ENCODE measurements around the gene ERBIN.
"Not testable (repeated sequence)": the region's sequence is repeated elsewhere in the genome, so short reads cannot be mapped to it uniquely, and the experiment has no call there.

ERBIN gene

DNA sequence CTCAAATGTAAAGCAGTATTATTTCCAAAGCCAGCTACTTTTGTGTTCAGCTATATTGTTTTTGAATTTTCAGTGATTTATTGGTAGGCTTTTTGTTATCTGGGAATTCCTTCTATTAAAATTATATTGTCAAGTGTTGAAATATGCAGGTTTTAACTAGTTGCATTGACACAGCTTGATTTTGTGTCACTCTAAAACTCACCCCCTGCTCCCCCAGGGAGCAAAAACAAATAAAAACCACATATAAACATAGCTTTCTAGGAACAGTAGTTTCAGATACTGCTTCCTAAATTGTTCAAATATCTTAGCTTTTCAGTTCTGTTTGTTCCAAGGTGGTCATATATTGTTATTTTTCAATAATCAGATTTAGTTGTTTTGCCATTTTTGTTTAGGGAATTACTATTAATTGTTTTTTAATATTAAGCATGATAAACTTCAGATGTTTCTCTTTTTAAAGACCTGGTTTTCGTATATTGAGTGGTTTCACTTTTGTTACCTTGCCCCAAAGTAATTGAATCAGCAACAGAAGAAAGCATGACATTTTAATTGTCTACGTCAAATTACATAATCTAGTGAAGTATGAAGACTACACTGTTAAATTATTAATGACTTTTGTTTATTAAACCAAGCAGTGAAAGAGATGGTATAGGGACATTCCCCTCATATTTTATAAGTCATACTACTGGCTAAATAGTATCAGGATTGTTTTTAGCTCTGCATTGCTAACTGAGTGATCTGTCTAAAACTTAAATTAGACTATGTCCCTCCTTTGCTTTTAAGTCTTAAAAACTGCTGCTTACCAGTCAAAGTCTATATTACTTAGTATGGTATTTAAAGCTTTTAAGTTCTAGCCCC, 43.4 kb downstream of the ERBIN start:
- DNase-seq = no peak

DNA sequence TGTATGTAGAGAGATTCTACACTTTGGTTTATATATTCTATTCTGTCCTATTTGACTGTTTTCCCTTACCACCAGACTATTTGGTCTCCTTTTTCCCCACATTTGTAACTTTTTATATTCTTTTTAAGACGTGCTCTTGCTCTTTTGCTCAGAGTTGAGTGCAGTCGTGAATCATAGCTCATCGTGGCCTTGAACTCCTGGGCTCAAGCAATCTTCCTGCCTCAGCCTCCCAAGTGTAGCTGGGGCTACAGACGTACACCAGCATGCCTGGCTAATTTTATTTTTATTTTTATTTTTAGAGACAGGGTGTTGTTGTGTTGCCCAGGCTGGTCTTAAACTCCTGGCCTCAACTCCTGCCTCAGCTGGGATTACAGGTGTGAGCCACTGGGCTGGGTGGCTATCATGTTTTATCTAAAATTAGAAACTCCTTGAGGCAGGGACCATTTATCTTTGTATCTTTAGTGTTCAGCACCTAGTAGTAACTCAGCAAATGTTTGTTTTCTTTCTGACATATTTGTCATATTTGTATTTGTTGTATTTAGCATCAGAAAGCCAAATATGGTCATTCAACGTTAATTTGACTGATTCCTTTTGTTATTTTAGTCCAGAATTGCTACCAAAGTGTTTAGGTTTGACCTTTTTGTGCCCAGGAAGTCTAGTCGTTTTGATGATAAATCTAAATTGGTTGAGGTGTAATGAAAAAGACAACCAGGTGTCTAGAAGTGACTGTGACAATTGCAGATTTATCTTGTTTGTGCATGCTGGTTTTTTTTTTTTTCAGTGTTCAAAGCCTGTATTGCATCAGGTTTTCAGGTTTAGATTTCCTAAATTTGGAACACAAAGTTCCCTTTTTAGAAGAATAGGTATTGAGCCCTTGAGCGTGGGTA, 44.3 kb downstream of the ERBIN start:
- no peak for DNase-seq

DNA sequence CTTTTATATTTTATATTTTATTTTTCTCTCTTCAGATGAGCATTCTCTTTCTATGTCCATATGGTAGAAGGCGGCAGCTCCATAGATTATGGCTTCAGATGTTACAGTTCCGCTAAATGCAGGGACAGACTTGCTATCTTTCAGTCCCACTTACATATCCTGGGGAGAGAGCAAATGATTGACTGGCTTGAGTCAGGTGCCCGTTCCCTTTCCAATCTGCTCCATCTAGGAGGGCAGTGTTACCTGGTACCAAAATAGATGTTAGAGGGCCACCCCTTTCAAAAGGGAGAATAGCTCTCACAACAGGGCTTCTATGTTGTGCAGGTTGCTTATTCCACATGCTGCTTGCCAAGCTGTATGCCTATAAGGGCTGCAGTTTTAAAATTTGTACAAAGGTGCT, 45.3 kb downstream of the ERBIN start:
- no peak for DNase-seq

DNA sequence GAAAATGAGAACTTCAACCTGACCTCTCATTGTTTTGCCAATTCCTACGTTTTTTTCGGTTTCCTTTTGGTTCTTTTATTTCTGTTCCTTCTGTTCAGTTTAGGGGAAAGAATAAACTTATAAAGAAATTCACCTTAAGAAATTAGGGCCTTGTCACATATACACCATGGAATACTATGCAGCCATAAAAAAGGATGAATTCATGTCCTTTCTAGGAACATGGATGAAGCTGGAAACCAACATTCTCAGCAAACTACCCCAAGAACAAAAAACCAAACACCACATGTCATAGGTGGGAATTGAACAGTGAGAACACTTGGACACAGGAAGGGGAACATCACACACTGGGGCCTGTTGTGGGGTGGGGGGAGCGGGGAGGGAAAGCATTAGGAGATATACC, 46.5 kb downstream of the ERBIN start:
- not testable (repeated sequence) for DNase-seq

DNA sequence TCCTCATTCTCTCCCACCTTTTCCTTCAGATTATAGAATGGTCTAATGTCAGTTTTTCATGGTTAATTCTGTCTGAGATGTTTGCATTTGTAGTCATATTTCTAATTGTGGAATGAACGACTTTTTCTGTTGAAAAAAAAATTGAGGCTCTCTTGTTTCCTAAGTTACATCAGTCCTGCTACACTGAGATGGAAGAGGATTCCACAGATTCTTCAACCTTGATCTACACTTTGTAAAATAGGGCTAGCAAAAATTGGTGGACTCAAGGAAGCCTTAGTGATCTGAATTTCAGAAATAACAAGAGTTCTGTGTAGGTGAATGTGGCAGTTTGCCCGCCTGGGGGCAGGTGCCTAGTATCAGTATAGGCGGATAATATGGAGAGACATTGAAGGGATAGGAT, 51.9 kb downstream of the ERBIN start:
- no peak for DNase-seq

DNA sequence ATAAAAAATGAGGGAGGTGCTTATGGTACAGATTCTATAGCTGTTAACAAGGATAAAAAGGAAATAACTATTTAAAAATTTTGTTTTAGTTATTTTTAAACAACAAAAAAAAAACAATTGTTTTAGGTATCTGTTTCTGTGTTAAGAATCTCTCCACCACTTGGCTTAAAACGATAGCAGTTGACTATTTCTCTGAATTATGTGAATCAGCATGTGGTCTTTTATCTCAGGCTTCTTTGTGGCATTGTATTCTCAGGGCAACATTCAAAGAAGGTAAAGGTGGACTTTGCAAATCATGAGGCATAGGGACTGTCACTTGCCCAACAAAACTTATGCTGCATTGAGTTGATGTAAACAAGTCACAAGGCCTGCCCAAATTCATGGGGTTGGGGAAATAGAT, 55.2 kb downstream of the ERBIN start:
- DNase-seq = no peak

DNA sequence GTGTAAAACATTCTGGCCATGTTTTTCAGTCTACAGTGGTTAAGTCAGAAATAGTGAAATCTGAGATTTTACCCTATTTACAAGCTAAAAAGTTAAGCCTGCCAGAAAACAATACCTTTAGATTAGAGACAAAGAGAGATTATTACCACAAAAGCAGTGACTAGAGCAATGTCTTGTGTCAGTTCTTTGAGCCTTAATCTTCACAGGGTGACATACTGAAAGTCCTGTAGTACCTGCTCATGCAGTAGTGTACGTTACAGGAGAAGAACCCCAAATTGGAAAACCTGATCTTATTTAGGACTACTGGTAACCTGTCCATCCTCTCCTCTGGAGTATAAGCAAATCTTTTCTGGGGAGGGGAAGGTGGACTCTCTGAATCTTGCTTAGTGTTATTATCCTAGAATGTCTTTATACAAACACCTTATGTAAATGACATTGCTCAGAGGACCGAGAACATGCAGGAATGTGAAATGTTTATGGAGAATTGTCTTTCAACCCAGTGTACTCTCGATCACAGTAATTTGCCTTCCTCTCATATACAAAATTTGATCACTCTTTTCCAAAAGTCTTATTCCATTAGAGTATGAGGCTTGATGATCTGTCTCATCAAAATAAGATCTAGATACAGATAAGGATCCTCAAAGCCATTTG, 55.7 kb downstream of the ERBIN start:
- DNase-seq = no peak

DNA sequence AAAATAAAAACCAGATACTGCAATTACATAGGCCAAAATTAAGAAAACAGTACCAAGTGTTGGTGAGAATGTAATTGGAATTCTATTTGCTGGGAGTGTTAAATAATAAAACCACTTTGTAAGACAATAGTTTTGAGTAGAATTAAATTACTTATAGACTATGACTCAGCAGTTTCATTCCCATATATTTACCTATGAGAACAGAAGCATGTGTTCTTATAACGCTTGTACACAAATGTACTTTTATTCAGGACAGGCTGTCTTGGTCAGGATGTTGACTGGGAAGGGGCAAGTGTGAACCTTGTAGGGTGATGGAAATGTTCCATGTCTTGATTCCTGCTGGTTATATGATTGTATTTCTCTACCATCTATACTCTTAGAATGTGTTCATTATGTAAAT, 56.3 kb downstream of the ERBIN start:
- DNase-seq = no peak

DNA sequence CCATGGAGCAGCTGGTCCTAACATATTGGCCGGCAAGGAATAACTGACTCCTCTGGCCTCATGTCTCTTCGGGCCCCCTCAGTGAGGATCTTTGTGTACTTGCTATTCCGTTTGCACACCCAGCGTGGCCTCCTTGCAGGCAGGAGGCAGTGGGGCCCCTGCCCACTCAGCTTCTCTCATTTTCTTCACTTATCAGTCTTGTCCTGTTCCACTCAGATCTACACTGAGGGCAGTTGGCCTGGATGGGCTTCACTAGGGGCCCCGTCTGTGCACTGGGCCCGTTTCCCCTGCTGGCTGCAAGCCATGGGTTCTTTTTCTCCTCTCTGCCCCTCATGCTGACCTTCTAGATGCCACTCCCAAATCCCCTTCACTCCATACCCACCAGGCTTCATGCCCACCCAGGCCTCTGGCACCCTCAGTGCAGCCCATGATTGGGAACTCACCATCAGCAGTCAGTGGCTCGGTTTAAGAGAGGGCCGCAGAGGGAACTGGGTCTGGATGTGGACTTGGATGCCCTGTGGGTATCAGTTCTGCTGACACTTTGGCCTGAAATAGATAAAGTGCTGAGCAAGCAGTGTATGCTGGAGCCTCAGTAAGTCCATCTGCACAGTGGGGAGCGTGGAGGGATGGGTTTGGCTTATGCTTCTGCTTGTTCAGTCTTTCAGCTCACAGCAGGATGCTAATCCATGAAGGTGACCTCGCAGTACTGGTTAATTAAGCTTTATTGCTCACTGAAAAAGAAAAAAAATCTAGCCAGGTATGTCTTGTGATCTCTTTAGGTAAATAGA, 57.9 kb downstream of the ERBIN start:
- DNase-seq = no peak

DNA sequence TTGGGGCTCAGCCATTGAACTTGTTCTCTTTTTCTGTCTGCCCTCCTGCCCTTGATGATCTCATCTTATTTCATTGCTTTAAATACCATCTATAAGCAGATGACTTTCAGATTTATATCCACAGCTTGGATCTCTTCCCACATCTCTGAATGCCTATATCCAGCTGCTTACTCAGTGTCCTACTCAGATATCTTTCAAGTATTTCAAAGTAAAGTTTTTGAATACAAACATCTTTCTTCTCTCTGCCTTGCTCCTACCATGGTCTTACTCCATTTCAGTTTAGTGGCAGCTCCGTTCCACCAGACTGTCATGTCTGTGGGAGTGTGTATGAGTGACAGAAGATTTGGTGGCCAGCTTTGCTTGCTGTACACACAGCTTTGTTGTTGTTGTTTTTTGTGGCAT, 59.7 kb downstream of the ERBIN start:
- DNase-seq = no peak

DNA sequence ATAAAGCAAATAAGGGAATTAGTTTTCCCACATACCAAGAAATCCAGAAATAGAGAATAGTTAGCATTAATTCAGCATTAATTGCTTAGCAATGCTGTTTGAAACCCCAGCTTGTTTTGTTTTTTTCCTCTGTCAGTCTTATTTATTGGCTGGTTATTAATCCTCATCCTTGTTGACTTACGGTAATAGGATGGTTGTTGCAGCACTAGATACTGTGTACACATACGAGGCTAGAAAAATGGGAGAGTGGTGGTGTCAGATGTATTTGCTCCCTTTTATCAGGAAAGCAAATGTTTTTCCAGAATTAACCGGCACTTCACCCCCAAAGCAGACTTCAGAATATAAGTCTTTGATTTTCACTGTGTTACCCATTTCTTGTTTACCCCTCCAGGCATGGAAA, 60.4 kb downstream of the ERBIN start:
- no peak for DNase-seq

DNA sequence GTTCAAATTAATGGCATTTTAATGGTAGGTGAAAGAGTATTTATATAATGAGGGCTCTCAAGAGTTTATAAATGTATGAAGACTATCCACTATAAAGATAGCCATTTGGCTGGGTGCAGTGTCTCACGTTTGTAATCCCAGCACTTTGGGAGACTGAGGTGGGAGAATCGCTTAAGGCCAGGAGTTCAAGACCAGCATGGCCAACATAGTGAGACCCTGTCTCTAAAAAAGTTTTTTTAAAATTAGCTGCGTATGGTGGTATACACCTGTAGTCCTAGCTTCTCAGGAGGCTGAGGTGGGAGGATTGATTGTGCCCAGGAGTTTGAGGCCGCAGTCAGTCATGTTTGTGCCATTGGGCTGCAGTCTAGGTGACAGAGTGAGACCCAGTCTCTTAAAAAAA, 61.6 kb downstream of the ERBIN start:
- no peak for DNase-seq

DNA sequence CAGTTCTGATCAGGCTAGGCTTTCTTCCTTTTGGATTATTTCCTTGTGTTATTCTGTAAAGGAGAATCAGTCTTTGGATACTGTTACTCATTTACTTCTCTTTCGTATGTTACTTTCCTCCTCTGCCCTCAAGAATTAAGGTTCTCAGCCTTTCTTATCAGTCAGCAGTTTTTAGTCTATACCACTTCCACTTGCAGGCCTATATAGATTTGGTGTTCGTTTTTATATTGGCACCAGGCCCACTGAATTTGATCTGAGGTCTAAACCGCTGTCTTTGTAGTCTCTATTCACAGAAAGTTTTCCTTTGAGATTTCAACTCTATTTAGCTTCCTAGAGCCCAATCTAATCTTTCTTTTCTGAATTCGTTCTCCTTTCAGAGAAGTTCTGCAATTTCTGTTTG, 62.8 kb downstream of the ERBIN start:
- no peak for DNase-seq

DNA sequence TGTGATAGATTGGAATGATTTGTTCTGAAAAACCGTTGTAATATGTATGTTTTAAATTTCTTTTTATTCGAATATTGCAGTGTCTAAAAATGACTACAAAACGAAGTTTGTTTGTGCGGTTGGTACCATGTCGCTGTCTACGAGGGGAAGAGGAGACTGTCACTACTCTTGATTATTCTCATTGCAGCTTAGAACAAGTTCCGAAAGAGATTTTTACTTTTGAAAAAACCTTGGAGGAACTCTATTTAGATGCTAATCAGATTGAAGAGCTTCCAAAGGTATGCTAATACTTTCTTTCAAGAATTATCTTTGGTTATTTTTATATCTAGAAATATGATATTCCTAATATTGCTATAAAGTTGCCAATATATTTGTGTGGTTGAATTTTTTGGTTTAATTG, 66.3 kb downstream of the ERBIN start:
- no peak for DNase-seq

DNA sequence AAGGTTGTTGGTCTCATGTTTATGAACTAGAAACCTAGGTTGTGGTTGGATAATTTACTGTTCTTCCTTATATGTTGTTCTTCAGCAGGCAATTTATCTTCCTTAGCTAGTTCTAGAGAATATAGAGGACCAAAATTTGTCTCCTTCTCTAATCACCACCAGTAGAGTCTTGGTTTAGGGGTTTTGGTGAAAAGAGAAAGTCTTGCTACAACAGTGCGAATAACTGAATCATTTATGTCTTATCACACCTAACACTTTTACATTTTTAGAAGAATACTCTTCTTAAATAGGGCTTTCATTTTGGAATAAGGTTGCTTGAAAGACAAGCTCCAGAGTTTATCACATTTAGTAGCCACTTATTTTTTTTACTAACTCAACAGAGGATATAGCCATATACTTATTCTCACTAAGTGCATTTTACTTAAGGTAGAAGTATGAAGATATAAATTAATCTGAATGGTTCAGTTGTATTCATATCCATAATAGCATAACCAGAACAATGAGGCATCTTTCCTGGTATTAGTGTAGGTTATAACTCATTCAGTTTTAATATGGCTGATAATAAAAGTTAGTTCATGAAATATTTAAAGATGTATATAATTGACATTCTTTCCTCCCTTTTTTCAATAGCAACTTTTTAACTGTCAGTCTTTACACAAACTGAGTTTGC, 67.9 kb downstream of the ERBIN start:
- DNase-seq = no peak

DNA sequence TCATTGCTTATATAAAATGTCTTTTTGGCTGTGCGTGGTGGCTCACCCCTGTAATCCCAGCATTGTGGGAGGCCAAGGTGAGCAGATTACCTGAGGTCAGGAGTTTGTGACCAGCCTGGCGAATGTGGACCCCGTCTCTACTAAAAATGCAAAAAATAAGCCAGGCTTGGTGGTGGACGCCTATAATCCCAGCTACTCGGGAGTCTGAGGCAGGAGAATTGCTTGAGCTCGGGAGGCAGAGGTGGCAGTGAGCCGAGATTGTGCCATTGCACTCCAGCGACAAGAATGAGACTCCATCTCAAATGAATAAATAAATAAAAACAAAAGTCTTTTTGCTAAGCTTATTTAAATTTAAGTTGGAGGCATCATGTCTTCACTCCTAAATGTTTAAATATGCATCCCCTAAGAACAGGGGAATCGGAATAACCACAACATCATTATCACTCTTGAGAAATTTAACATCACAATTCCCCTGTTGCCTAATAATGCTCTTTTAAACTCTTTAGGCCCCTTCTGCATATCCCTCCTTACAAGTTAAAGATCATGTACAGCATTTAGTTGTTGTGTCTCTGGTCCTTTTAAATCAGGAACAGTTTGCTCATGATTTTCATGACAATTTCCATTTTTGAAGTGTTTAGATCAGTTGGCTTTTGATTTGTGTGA, 72.8 kb downstream of the ERBIN start:
- DNase-seq = no peak

DNA sequence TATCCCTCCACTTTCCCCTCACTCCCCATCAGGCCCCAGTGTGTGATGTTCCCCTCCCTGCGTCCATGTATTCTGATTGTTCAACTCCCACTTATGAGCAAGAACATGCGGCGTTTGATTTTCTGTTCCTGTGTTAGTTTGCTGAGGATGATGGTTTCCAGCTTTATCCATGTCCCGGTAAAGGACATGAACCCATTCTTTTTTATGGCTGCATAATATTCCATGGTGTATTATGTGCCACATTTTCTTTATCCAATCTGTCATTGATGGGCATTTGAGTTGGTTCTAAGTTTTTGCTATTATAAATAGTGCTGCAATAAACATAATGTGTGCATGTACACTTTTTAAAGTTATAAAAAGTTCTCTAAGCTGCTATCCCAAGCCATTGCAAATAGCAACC, 75.6 kb downstream of the ERBIN start:
- DNase-seq = no peak

DNA sequence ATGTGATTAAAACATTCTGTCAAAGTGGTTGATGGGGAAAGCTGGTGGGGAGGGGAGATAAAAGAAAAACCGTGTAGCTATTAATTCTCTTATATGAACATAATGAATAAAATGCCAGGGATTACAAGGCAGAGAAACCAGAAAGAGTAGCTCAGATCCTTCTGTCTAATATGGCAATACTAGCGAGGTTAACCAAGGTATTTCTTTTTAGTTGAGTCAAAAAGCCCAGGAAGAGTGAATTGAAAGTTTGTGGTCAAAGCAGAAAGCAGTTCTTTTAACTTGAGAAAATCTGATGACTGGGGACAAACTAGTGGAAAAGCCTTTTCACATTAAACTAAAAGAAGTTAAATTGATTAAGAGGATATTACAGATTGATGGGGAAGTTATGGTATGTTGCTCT, 76.0 kb downstream of the ERBIN start:
- DNase-seq = no peak

DNA sequence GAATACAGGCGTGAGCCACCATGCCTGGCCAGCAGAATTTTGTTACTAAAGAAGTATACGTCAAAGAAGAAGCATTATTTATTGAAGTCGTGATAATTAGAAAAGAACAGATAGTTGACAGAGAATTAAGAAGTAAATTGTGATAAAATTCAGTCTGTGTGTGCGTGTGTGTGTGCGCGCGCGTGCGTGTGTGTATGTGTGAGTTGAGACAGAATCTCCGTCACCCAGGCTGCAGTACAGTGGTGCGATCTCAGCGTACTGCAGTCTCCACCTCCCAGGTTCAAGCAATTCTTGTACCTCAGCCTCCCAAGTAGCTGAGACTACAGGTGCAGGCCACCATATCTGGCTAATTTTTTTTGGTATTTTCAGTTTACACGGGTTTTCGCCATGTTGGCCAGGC, 77.8 kb downstream of the ERBIN start:
- DNase-seq = no peak

DNA sequence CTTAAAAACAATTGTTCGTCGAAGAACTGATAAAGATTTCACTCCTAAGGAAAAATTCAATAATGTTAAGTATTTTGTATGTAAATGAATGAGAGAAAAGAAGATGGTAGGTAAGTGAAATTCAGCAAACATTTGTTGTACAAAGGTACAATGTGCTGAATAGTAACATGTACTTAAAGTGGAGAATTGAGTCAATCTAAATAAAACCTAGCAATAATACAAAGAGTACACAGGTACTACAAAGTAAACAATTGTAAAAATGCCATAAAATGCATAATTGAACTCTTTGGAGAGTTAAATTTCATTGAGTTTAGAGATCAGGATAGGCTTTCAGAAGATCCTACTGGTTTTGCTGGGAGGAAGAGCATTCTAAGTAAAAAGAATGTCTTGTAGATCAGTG, 82.9 kb downstream of the ERBIN start:
- no peak for DNase-seq

DNA sequence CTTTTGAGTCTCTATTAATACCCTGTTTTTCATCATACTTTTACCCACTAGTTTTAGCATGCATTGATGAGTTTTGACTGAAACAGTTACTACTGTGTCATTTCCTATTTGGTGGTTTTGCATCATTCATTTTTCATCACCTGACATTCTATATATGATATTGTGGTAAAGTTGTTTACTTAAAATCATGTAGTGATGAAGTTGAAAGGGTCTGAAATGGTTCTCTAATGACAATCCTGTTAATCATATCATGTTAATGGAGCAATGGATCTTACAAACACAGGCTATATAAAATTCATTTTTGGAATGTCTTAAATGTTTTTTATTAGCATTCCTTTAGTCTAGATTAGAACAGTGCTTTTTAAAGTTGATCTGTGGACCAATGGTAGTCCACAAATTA, 84.1 kb downstream of the ERBIN start:
- no peak for DNase-seq

DNA sequence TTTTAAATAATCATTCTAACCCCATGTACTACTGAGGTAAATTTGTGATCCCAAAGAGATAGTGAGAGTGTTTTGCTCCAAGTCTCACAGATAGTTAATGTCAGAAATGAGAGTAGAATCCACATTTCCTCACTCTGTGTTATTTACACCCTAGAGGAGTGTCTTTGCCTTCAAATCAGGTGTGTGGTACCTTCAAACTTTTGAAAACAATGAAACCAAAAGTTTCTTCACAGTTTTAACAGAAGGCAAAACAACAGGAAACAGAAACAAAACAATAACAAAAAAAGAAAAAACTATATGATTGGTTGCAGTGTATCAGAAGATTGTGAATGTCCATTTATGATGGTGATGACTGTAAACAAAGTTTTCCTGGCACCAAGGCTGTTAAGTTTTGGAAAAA, 85.9 kb downstream of the ERBIN start:
- DNase-seq = no peak

Data from activated CD4-positive, alpha-beta T cell treated with anti-CD3 and anti-CD28 coated beads, Interleukin-2, amount 50 U/mL, for 48 hours (primary cell).